Ovary (tissue), 9 donors: Measurements from ENCODE around the gene FGFR2. TPM values are rescaled to one million over a fixed set of nuclear protein-coding genes. Genes with fewer than 3 reads are reported as not detected.
A peak's percentile ranks its signal among the peaks of the same experiment; 100 is the strongest.

Experiments used
- DNase-seq, 5 donors: peaks; one replicate each; pipeline ENCODE4 v3.0.0-alpha.2; 2019 to 2020
- H3K27ac ChIP-seq, 2 donors: fragments of 200-600 bp; one replicate each; pipeline versions ENCODE4 v1.5.1 to v1.8.0; 2019 to 2022
- H3K27me3 ChIP-seq: fragments of 200-600 bp; one replicate; pipeline ENCODE4 v1.8.0; 2022
- H3K36me3 ChIP-seq: fragments of 200-600 bp; sonication (generic); one replicate; pipeline ENCODE4 v1.5.1; 2019
- H3K4me1 ChIP-seq: one replicate; pipeline ENCODE4 v1.8.1; 2013; ENCODE audit warnings: mild to moderate bottlenecking, moderate library complexity; ENCODE audit not compliant: insufficient read depth
- H3K4me3 ChIP-seq: fragments of 200-600 bp; sonication (generic); one replicate; pipeline ENCODE4 v1.5.1; 2017
- H3K9me3 ChIP-seq, 2 donors: fragments of 200-600 bp in 1 of 2; sonication (generic) in 1 of 2; one replicate each; pipeline versions ENCODE4 v1.5.1 to v1.8.1; 2013 to 2019; ENCODE audit warnings: mild to moderate bottlenecking in 1 of 2, moderate library complexity in 1 of 2
- EP300 ChIP-seq: sonication (generic); formaldehyde crosslinking; IDR thresholded peaks from one replicate; pipeline ENCODE4 v1.6.1; 2017; ENCODE audit warnings: antibody characterized with exemption
- POLR2A ChIP-seq: fragments of 450-650 bp; IDR thresholded peaks from one replicate; pipeline ENCODE4 v1.6.1; 2017; ENCODE audit warnings: antibody characterized with exemption, mild to moderate bottlenecking, moderate library complexity
- WGBS, 3 donors: extraction: QIAGEN DNeasy Blood & Tissue Kit in 1 of 3; methylation state at CpG; one replicate each; pipeline versions ENCODE4 v1.1.5 to v1.1.7; 2013 to 2017; 5-methylcytosine and 5-hydroxymethylcytosine counted together
- intact Hi-C, 4 donors: fragments of 100-400 bp; cut with DNase I; formaldehyde crosslinking; loops; one replicate each; pipeline versions ENCODE4 v1.11.0 to v1.15.1; 2022 to 2023
- polyA plus RNA-seq, 2 donors: library from polyadenylated mRNA; stranded (reverse); fragments of 200-250 nt in 1 of 2; fragments of 350-450 nt in 1 of 2; fragmentation: Illumina TruSeq in 1 of 2; extraction: RNeasy Lipid Tissue Mini Kit (QIAGEN cat#74804) in 1 of 2; gene quantifications; one replicate each; pipeline ENCODE4 v1.2.3, GENCODE V29; 2013 to 2014
- total RNA-seq, 7 donors: library from RNA; depleted of rRNA in 2 of 7; stranded (reverse); fragments of >200 nt in 2 of 7; fragmentation: NEBNext Ultra II Directional in 3 of 7; extraction: Animal tissue kit (Norgen Biotek cat#: 25700) in 3 of 7; gene quantifications; one replicate each; pipeline versions ENCODE4 v1.1.0 to v1.2.4, GENCODE V29; 2016 to 2023
- TF ChIP-seq, protein P1 (sequence below), 3 donors: fragments of 450-650 bp in 2 of 3; fragments of 200-600 bp in 1 of 3; IDR thresholded peaks; one replicate each; pipeline versions ENCODE4 v1.5.1 to v1.8.0; 2016 to 2022; ENCODE audit warnings: antibody characterized with exemption in 3 of 3, mild to moderate bottlenecking in 1 of 3
- donor health status: DM: no; HTN: no; CAD: no; lungs with moderate emphysema.
- donor health status: DM: no; HTN: no; CAD: no.
- donor health status: Bipolar disorder and iron deficiency.
- donor health status: DM: yes; HTN: yes; CAD: no.
- donor health status: DM: no; HTN: no; CAD: no.
- donor health status: DM: yes; HTN: yes; CAD: no.

The FGFR2 gene
- total and polyA plus RNA-seq, 9 donors, result 8.8 to 52.2 (median 26.5) TPM

DNA sequence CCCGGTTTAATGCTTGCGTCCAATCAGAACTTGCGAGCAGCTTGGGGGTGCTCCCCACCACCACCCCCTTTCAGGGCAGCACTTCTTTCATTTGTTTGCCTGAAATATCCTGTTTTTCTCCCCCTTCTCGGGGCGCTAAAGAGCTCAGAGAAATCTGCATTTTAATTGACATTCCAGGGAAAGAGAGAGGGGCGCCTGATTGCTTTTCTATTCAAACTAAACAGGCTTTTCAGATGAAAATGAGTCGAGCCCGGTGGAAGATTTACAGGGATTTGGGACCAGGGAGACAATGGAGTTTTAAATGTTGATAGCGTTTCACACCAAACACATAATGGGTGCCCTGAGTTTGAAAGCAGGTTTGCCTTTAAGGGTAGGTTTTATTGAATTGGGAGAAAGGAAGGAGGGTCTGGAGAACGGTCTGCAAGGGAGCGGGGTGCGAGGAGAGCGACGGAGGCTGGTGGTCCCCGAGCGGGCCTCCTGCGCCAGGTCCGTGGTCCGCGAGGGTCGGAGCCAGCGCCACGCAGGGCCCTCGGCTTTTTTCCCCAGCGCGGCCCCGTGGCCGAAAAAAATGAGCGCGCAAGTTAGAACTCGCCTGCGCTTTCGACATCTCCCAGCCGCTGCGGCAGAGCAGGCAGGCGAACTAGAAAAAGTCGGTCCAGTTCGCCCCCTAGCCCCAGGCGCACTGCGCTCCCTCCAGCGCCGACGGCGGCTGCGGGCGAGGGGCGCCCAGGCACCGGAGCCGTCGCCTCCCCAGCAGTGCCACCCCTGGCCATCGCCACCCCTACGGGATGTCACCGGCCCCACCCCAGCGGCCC is 1.3 kb downstream of the FGFR2 start:
- Histone ChIP-seq H3K36me3 (no peaks in the 10 kb centered on the region), H3K9me3 (no peaks in the 10 kb centered on the region), H3K4me1 (no peaks in the 10 kb centered on the region), H3K27me3 (no peaks in the 10 kb centered on the region), H3K4me3 (peak overlapping the region; percentile 78), H3K27ac (peak overlapping the region in 1 of 2 donors; percentile 83)
- intact Hi-C loops, result loop anchor here in 2 of 4 donors (10.0 kb wide), 3 partner anchors 112 to 292 kb away; no protein-coding TSS in a partner anchor
- 4 to 9% (median 5%) methylated on average over 41 to 54 of the region's 54 CpGs for WGBS, 3 donors
- TF ChIP-seq, protein P1, sequence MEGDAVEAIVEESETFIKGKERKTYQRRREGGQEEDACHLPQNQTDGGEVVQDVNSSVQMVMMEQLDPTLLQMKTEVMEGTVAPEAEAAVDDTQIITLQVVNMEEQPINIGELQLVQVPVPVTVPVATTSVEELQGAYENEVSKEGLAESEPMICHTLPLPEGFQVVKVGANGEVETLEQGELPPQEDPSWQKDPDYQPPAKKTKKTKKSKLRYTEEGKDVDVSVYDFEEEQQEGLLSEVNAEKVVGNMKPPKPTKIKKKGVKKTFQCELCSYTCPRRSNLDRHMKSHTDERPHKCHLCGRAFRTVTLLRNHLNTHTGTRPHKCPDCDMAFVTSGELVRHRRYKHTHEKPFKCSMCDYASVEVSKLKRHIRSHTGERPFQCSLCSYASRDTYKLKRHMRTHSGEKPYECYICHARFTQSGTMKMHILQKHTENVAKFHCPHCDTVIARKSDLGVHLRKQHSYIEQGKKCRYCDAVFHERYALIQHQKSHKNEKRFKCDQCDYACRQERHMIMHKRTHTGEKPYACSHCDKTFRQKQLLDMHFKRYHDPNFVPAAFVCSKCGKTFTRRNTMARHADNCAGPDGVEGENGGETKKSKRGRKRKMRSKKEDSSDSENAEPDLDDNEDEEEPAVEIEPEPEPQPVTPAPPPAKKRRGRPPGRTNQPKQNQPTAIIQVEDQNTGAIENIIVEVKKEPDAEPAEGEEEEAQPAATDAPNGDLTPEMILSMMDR (IDR thresholded peaks at IDR 0.05), result peak in 1 of 3 donors; percentile 18
- TF ChIP-seq POLR2A, result no peak
- DNase-seq, result peak; percentile 72 to 83 (median 76)

GRCh38 chr10:121595806-121596688 is 2.2 kb downstream of the FGFR2 start:
- Histone ChIP-seq H3K27ac (no peak overlapping the region), H3K4me3 (peak overlapping the region; percentile 78), H3K4me1 (peaks cover 1% of the 10 kb centered on the region), H3K9me3 (no peaks in the 10 kb centered on the region), H3K36me3 (no peaks in the 10 kb centered on the region), H3K27me3 (no peaks in the 10 kb centered on the region)
- TF ChIP-seq EP300 (no peak), POLR2A (no peak)
- TF ChIP-seq, protein P1 (IDR thresholded peaks at IDR 0.05), result no peak
- peak in 2 of 5 donors; percentile 20 to 44 for DNase-seq
- intact Hi-C loops, result loop anchor here in 2 of 4 donors (10.0 kb wide), 3 partner anchors 111 to 291 kb away; no protein-coding TSS in a partner anchor
- 81 to 90% (median 84%) methylated on average over 28 of the region's 28 CpGs for WGBS, 3 donors

DNA sequence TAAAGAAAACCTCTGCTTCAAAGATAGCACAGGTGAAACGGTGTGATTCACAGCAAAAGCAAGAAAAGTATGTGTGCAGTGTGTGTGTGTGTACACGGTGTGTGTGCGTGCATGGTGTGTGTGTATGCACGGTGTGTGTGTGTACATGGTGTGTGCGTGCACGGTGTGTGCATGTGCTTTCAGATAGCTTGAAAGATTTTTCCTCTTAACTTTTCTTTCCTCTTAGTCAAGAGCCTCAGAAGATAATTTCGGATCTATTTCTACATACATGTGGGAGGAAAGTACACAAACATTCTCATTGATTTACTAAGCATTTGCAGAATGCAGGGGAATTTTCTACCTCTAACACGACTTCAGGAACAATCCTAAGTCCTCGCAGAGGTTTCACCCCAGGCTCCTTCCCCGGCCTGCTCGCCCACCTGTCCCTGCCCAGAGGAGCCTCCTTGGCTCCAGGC is 2.9 kb downstream of the FGFR2 start:
- Histone ChIP-seq H3K27ac (no peak overlapping the region), H3K4me1 (peaks cover 1% of the 10 kb centered on the region), H3K27me3 (no peaks in the 10 kb centered on the region), H3K9me3 (no peaks in the 10 kb centered on the region), H3K4me3 (peak overlapping the region; percentile 78), H3K36me3 (no peaks in the 10 kb centered on the region)
- intact Hi-C loops, result loop anchor here in 2 of 4 donors (10.0 kb wide), 3 partner anchors 111 to 291 kb away; no protein-coding TSS in a partner anchor
- 55 to 59% (median 59%) methylated on average over 11 of the region's 11 CpGs for WGBS, 3 donors
- peak in 1 of 5 donors; percentile 36 for DNase-seq
- TF ChIP-seq EP300 (no peak), POLR2A (no peak)
- TF ChIP-seq, protein P1 (IDR thresholded peaks at IDR 0.05), result no peak
